SK-N-SH treated with all-trans-retinoic acid at 6 μM for 48 hours (cell line): ENCODE results near the gene TRAPPC4.

Experiments used
- BACH2 ChIP-seq: fragments of 250-450 bp; sonication (Bioruptor Pico); IDR thresholded peaks from 2 replicates; pipeline ENCODE4 v1.9.0; 2021; ENCODE audit warnings: mild to moderate bottlenecking, borderline replicate concordance
- POU6F1 ChIP-seq: fragments of 250-450 bp; sonication (Bioruptor Pico); IDR thresholded peaks from 2 replicates; pipeline ENCODE4 v1.8.0; 2021; ENCODE audit warnings: low read depth, mild to moderate bottlenecking, moderate library complexity, borderline replicate concordance
- ZFP30 ChIP-seq: fragments of 450-650 bp; formaldehyde crosslinking; IDR thresholded peaks from 2 replicates; pipeline ENCODE4 v1.5.0; 2022; ENCODE audit warnings: mild to moderate bottlenecking, moderate library complexity
- TF ChIP-seq, protein P1 (sequence below): fragments of 250-450 bp; sonication (Bioruptor Pico); IDR thresholded peaks from 2 replicates; pipeline ENCODE4 v1.8.0; 2020; ENCODE audit warnings: mild to moderate bottlenecking, moderate library complexity, borderline replicate concordance
- TF ChIP-seq, protein P2 (sequence below): fragments of 250-450 bp; sonication (Bioruptor Pico); IDR thresholded peaks from 2 replicates; pipeline ENCODE4 v1.5.1; 2020; ENCODE audit warnings: low read depth, mild to moderate bottlenecking, moderate library complexity
- TF ChIP-seq, protein P3 (sequence below): fragments of 250-450 bp; sonication (Bioruptor Pico); IDR thresholded peaks from 2 replicates; pipeline ENCODE4 v1.5.0; 2020; ENCODE audit warnings: mild to moderate bottlenecking, moderate library complexity

GRCh38 chr11:119047205-119047604, 28.6 kb downstream of the TRAPPC4 start:
- TF ChIP-seq, protein P1, sequence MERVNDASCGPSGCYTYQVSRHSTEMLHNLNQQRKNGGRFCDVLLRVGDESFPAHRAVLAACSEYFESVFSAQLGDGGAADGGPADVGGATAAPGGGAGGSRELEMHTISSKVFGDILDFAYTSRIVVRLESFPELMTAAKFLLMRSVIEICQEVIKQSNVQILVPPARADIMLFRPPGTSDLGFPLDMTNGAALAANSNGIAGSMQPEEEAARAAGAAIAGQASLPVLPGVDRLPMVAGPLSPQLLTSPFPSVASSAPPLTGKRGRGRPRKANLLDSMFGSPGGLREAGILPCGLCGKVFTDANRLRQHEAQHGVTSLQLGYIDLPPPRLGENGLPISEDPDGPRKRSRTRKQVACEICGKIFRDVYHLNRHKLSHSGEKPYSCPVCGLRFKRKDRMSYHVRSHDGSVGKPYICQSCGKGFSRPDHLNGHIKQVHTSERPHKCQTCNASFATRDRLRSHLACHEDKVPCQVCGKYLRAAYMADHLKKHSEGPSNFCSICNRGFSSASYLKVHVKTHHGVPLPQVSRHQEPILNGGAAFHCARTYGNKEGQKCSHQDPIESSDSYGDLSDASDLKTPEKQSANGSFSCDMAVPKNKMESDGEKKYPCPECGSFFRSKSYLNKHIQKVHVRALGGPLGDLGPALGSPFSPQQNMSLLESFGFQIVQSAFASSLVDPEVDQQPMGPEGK, result no peak
- TF ChIP-seq, protein P2, sequence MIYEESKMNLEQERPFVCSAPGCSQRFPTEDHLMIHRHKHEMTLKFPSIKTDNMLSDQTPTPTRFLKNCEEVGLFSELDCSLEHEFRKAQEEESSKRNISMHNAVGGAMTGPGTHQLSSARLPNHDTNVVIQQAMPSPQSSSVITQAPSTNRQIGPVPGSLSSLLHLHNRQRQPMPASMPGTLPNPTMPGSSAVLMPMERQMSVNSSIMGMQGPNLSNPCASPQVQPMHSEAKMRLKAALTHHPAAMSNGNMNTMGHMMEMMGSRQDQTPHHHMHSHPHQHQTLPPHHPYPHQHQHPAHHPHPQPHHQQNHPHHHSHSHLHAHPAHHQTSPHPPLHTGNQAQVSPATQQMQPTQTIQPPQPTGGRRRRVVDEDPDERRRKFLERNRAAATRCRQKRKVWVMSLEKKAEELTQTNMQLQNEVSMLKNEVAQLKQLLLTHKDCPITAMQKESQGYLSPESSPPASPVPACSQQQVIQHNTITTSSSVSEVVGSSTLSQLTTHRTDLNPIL (CRISPR knock-in tag), result no peak
- TF ChIP-seq ZFP30 (no peak), BACH2 (CRISPR knock-in tag) (no peak), POU6F1 (CRISPR knock-in tag) (no peak)
- TF ChIP-seq, protein P3, sequence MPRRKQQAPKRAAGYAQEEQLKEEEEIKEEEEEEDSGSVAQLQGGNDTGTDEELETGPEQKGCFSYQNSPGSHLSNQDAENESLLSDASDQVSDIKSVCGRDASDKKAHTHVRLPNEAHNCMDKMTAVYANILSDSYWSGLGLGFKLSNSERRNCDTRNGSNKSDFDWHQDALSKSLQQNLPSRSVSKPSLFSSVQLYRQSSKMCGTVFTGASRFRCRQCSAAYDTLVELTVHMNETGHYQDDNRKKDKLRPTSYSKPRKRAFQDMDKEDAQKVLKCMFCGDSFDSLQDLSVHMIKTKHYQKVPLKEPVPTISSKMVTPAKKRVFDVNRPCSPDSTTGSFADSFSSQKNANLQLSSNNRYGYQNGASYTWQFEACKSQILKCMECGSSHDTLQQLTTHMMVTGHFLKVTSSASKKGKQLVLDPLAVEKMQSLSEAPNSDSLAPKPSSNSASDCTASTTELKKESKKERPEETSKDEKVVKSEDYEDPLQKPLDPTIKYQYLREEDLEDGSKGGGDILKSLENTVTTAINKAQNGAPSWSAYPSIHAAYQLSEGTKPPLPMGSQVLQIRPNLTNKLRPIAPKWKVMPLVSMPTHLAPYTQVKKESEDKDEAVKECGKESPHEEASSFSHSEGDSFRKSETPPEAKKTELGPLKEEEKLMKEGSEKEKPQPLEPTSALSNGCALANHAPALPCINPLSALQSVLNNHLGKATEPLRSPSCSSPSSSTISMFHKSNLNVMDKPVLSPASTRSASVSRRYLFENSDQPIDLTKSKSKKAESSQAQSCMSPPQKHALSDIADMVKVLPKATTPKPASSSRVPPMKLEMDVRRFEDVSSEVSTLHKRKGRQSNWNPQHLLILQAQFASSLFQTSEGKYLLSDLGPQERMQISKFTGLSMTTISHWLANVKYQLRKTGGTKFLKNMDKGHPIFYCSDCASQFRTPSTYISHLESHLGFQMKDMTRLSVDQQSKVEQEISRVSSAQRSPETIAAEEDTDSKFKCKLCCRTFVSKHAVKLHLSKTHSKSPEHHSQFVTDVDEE (CRISPR knock-in tag), result no peak
